ENCODE results near the gene SGPL1.

SGPL1 gene

GRCh38 chr10:70840836-70841235 is 25.1 kb downstream of the SGPL1 start:
- Histone ChIP-seq H3K36me3 (ENCODE audit: control insufficient read depth in 1 of 2, insufficient read depth in 2 of 2, low read length in 2 of 2) (peaks cover 9 to 16% of the 10 kb centered on the region in 2 donors), H3K9me3 (ENCODE audit: control insufficient read depth in 1 of 2, low read length in 2 of 2) (peaks cover 2 to 4% of the 10 kb centered on the region in 2 donors), H3K27ac (ENCODE audit: low read depth, low read length) (no peak overlapping the region), H3K4me3 (ENCODE audit: low read depth in 1 of 2, low read length in 2 of 2) (no peak overlapping the region), H3K27me3 (ENCODE audit: control insufficient read depth in 1 of 2, insufficient read depth in 2 of 2, low read length in 2 of 2) (no peaks in the 10 kb centered on the region), H3K4me1 (ENCODE audit: control insufficient read depth in 1 of 2, insufficient read depth in 2 of 2, low read length in 2 of 2) (peaks cover 6 to 26% of the 10 kb centered on the region in 2 donors), H3K9ac (ENCODE audit: low read depth in 1 of 2, low read length in 2 of 2) (no peak overlapping the region)

- H3K27ac ChIP-seq (ENCODE audit: low read depth, low read length), result no peak overlapping the region
- peaks cover 9 to 23% of the 10 kb centered on the region in 2 donors for H3K36me3 ChIP-seq (ENCODE audit: control insufficient read depth in 1 of 2, insufficient read depth in 2 of 2, low read length in 2 of 2)
- H3K9ac ChIP-seq (ENCODE audit: low read depth in 1 of 2, low read length in 2 of 2), result no peak overlapping the region
- H3K27me3 ChIP-seq (ENCODE audit: control insufficient read depth in 1 of 2, insufficient read depth in 2 of 2, low read length in 2 of 2), result no peaks in the 10 kb centered on the region
- no peaks in the 10 kb centered on the region for H3K9me3 ChIP-seq (ENCODE audit: control insufficient read depth in 1 of 2, low read length in 2 of 2)
- peaks cover 6 to 26% of the 10 kb centered on the region in 2 donors for H3K4me1 ChIP-seq (ENCODE audit: control insufficient read depth in 1 of 2, insufficient read depth in 2 of 2, low read length in 2 of 2)
- no peak overlapping the region for H3K4me3 ChIP-seq (ENCODE audit: low read depth in 1 of 2, low read length in 2 of 2)
These were observed 27.6 kb downstream of the SGPL1 start for GRCh38 chr10:70843333-70843732.

GRCh38 chr10:70843776-70844489 is 28.2 kb downstream of the SGPL1 start:
- no peak overlapping the region for H3K4me3 ChIP-seq (ENCODE audit: low read depth in 1 of 2, low read length in 2 of 2)
- H3K9ac ChIP-seq (ENCODE audit: low read depth in 1 of 2, low read length in 2 of 2), result no peak overlapping the region
- H3K4me1 ChIP-seq (ENCODE audit: control insufficient read depth in 1 of 2, insufficient read depth in 2 of 2, low read length in 2 of 2), result peaks cover 6 to 26% of the 10 kb centered on the region in 2 donors
- H3K9me3 ChIP-seq (ENCODE audit: control insufficient read depth in 1 of 2, low read length in 2 of 2), result no peaks in the 10 kb centered on the region
- no peaks in the 10 kb centered on the region for H3K27me3 ChIP-seq (ENCODE audit: control insufficient read depth in 1 of 2, insufficient read depth in 2 of 2, low read length in 2 of 2)
- no peak overlapping the region for H3K27ac ChIP-seq (ENCODE audit: low read depth, low read length)
- H3K36me3 ChIP-seq (ENCODE audit: control insufficient read depth in 1 of 2, insufficient read depth in 2 of 2, low read length in 2 of 2), result peaks cover 9 to 26% of the 10 kb centered on the region in 2 donors

- Histone ChIP-seq H3K9ac (ENCODE audit: low read depth in 1 of 2, low read length in 2 of 2) (no peak overlapping the region), H3K27me3 (ENCODE audit: control insufficient read depth in 1 of 2, insufficient read depth in 2 of 2, low read length in 2 of 2) (no peaks in the 10 kb centered on the region), H3K9me3 (ENCODE audit: control insufficient read depth in 1 of 2, low read length in 2 of 2) (no peaks in the 10 kb centered on the region), H3K36me3 (ENCODE audit: control insufficient read depth in 1 of 2, insufficient read depth in 2 of 2, low read length in 2 of 2) (peaks cover 9 to 21% of the 10 kb centered on the region in 2 donors), H3K27ac (ENCODE audit: low read depth, low read length) (no peak overlapping the region), H3K4me3 (ENCODE audit: low read depth in 1 of 2, low read length in 2 of 2) (no peak overlapping the region), H3K4me1 (ENCODE audit: control insufficient read depth in 1 of 2, insufficient read depth in 2 of 2, low read length in 2 of 2) (peaks cover 6 to 26% of the 10 kb centered on the region in 2 donors)
These were observed 29.5 kb downstream of the SGPL1 start for GRCh38 chr10:70845256-70845655.

- Histone ChIP-seq H3K4me1 (ENCODE audit: control insufficient read depth in 1 of 2, insufficient read depth in 2 of 2, low read length in 2 of 2) (peaks cover 6 to 26% of the 10 kb centered on the region in 2 donors), H3K4me3 (ENCODE audit: low read depth in 1 of 2, low read length in 2 of 2) (no peak overlapping the region), H3K27ac (ENCODE audit: low read depth, low read length) (no peak overlapping the region), H3K36me3 (ENCODE audit: control insufficient read depth in 1 of 2, insufficient read depth in 2 of 2, low read length in 2 of 2) (peaks cover 7 to 19% of the 10 kb centered on the region in 2 donors), H3K9me3 (ENCODE audit: control insufficient read depth in 1 of 2, low read length in 2 of 2) (no peaks in the 10 kb centered on the region), H3K9ac (ENCODE audit: low read depth in 1 of 2, low read length in 2 of 2) (no peak overlapping the region), H3K27me3 (ENCODE audit: control insufficient read depth in 1 of 2, insufficient read depth in 2 of 2, low read length in 2 of 2) (no peaks in the 10 kb centered on the region)
These were observed 30.1 kb downstream of the SGPL1 start for GRCh38 chr10:70845816-70846215.

- H3K27ac ChIP-seq (ENCODE audit: low read depth, low read length), result no peak overlapping the region
- H3K9ac ChIP-seq (ENCODE audit: low read depth in 1 of 2, low read length in 2 of 2), result no peak overlapping the region
- peaks cover 11 to 27% of the 10 kb centered on the region in 2 donors for H3K36me3 ChIP-seq (ENCODE audit: control insufficient read depth in 1 of 2, insufficient read depth in 2 of 2, low read length in 2 of 2)
- H3K9me3 ChIP-seq (ENCODE audit: control insufficient read depth in 1 of 2, low read length in 2 of 2), result no peaks in the 10 kb centered on the region
- peaks cover 12 to 30% of the 10 kb centered on the region in 2 donors for H3K4me1 ChIP-seq (ENCODE audit: control insufficient read depth in 1 of 2, insufficient read depth in 2 of 2, low read length in 2 of 2)
- H3K27me3 ChIP-seq (ENCODE audit: control insufficient read depth in 1 of 2, insufficient read depth in 2 of 2, low read length in 2 of 2), result no peaks in the 10 kb centered on the region
- no peak overlapping the region for H3K4me3 ChIP-seq (ENCODE audit: low read depth in 1 of 2, low read length in 2 of 2)
These were observed 31.0 kb downstream of the SGPL1 start for GRCh38 chr10:70846795-70847194.

- Histone ChIP-seq H3K36me3 (ENCODE audit: control insufficient read depth in 1 of 2, insufficient read depth in 2 of 2, low read length in 2 of 2) (peaks cover 16 to 28% of the 10 kb centered on the region in 2 donors), H3K4me1 (ENCODE audit: control insufficient read depth in 1 of 2, insufficient read depth in 2 of 2, low read length in 2 of 2) (peaks cover 16 to 37% of the 10 kb centered on the region in 2 donors), H3K27ac (ENCODE audit: low read depth, low read length) (no peak overlapping the region), H3K9ac (ENCODE audit: low read depth in 1 of 2, low read length in 2 of 2) (no peak overlapping the region), H3K9me3 (ENCODE audit: control insufficient read depth in 1 of 2, low read length in 2 of 2) (no peaks in the 10 kb centered on the region), H3K4me3 (ENCODE audit: low read depth in 1 of 2, low read length in 2 of 2) (no peak overlapping the region), H3K27me3 (ENCODE audit: control insufficient read depth in 1 of 2, insufficient read depth in 2 of 2, low read length in 2 of 2) (no peaks in the 10 kb centered on the region)
These were observed 32.1 kb downstream of the SGPL1 start for GRCh38 chr10:70847659-70848360.

GRCh38 chr10:70849582-70850016 is 33.9 kb downstream of the SGPL1 start:
- Histone ChIP-seq H3K4me3 (ENCODE audit: low read depth in 1 of 2, low read length in 2 of 2) (no peak overlapping the region), H3K9ac (ENCODE audit: low read depth in 1 of 2, low read length in 2 of 2) (no peak overlapping the region), H3K27me3 (ENCODE audit: control insufficient read depth in 1 of 2, insufficient read depth in 2 of 2, low read length in 2 of 2) (no peaks in the 10 kb centered on the region), H3K36me3 (ENCODE audit: control insufficient read depth in 1 of 2, insufficient read depth in 2 of 2, low read length in 2 of 2) (peaks cover 16 to 30% of the 10 kb centered on the region in 2 donors), H3K27ac (ENCODE audit: low read depth, low read length) (no peak overlapping the region), H3K4me1 (ENCODE audit: control insufficient read depth in 1 of 2, insufficient read depth in 2 of 2, low read length in 2 of 2) (peaks cover 16 to 29% of the 10 kb centered on the region in 2 donors), H3K9me3 (ENCODE audit: control insufficient read depth in 1 of 2, low read length in 2 of 2) (no peaks in the 10 kb centered on the region)

- Histone ChIP-seq H3K9me3 (ENCODE audit: control insufficient read depth in 1 of 2, low read length in 2 of 2) (no peaks in the 10 kb centered on the region), H3K9ac (ENCODE audit: low read depth in 1 of 2, low read length in 2 of 2) (no peak overlapping the region), H3K4me3 (ENCODE audit: low read depth in 1 of 2, low read length in 2 of 2) (no peak overlapping the region), H3K27me3 (ENCODE audit: control insufficient read depth in 1 of 2, insufficient read depth in 2 of 2, low read length in 2 of 2) (no peaks in the 10 kb centered on the region), H3K4me1 (ENCODE audit: control insufficient read depth in 1 of 2, insufficient read depth in 2 of 2, low read length in 2 of 2) (peaks cover 16 to 29% of the 10 kb centered on the region in 2 donors), H3K27ac (ENCODE audit: low read depth, low read length) (no peak overlapping the region), H3K36me3 (ENCODE audit: control insufficient read depth in 1 of 2, insufficient read depth in 2 of 2, low read length in 2 of 2) (peaks cover 18 to 33% of the 10 kb centered on the region in 2 donors)
These were observed 34.3 kb downstream of the SGPL1 start for GRCh38 chr10:70850097-70850496.

Measured in duodenal mucosa (tissue), 2 donors.